Spleen (tissue), 11 donors: ENCODE measurements around the gene ARF1. TPM values are rescaled to one million over a fixed set of nuclear protein-coding genes. Genes with fewer than 3 reads are reported as not detected.
A peak's percentile ranks its signal among the peaks of the same experiment; 100 is the strongest.

Source experiments
- DNase-seq: peaks from one replicate; pipeline ENCODE4 v3.0.0-alpha.2; 2020
- H3K27ac ChIP-seq, 8 donors: fragments of 200-600 bp; sonication (generic) in 7 of 8; 1 replicate in 4 of 8; 2 replicates in 4 of 8; pipeline versions ENCODE4 v1.5.0 to v1.8.0; 2016 to 2021; ENCODE audit warnings: inconsistent platforms in 4 of 8, mild to moderate bottlenecking in 4 of 8, moderate library complexity in 1 of 8
- H3K27me3 ChIP-seq, 7 donors: fragments of 200-600 bp; sonication (generic) in 6 of 7; replicated peaks in 1 of 7; 1 replicate in 4 of 7; 2 replicates in 3 of 7; pipeline versions ENCODE4 v1.5.0 to v1.8.0; 2016 to 2021; ENCODE audit warnings: inconsistent platforms in 3 of 7, mild to moderate bottlenecking in 1 of 7
- H3K36me3 ChIP-seq, 6 donors: fragments of 200-600 bp; sonication (generic) in 5 of 6; 1 replicate in 4 of 6; 2 replicates in 2 of 6; pipeline versions ENCODE4 v1.5.0 to v1.8.0; 2016 to 2021; ENCODE audit warnings: inconsistent platforms in 2 of 6
- H3K4me1 ChIP-seq, 6 donors: fragments of 200-600 bp; sonication (generic) in 5 of 6; 1 replicate in 3 of 6; 2 replicates in 3 of 6; pipeline versions ENCODE4 v1.5.0 to v1.8.0; 2016 to 2021; ENCODE audit warnings: inconsistent platforms in 3 of 6
- H3K4me3 ChIP-seq, 8 donors: fragments of 200-600 bp; sonication (generic) in 7 of 8; 1 replicate in 4 of 8; 2 replicates in 4 of 8; pipeline versions ENCODE4 v1.5.0 to v1.8.0; 2016 to 2021; ENCODE audit warnings: inconsistent platforms in 4 of 8, mild to moderate bottlenecking in 4 of 8, moderate library complexity in 2 of 8
- H3K9me3 ChIP-seq, 8 donors: fragments of 200-600 bp; sonication (generic) in 7 of 8; 1 replicate in 4 of 8; 2 replicates in 4 of 8; pipeline versions ENCODE4 v1.5.0 to v1.8.0; 2016 to 2021; ENCODE audit warnings: inconsistent platforms in 4 of 8
- POLR2A ChIP-seq, 3 donors: fragments of 450-650 bp; IDR thresholded peaks; one replicate each; pipeline ENCODE4 v1.5.1; 2017; ENCODE audit warnings: antibody characterized with exemption in 3 of 3, mild to moderate bottlenecking in 1 of 3
- POLR2AphosphoS5 ChIP-seq, 3 donors: sonication (generic); formaldehyde crosslinking; IDR thresholded peaks; one replicate each; pipeline ENCODE4 v1.5.1; 2017; ENCODE audit warnings: antibody characterized with exemption in 3 of 3
- WGBS, 5 donors: extraction: QIAGEN DNeasy Blood & Tissue Kit in 3 of 5; methylation state at CpG; one replicate each; pipeline versions ENCODE4 v1.1.5 to v1.1.7; 2013 to 2018; 5-methylcytosine and 5-hydroxymethylcytosine counted together
- intact Hi-C: fragments of 100-400 bp; cut with DNase I; formaldehyde crosslinking; loops from one replicate; pipeline ENCODE4 v1.15.0; 2023; ENCODE audit warnings: low total_unique reads
- polyA plus RNA-seq, 3 donors: library from polyadenylated mRNA; stranded (reverse); fragments of 200-250 nt; gene quantifications; one replicate each; pipeline ENCODE4 v1.2.1, GENCODE V29; 2013
- total RNA-seq, 7 donors: library from RNA; depleted of rRNA in 3 of 7; stranded (reverse); fragments of >200 nt in 3 of 7; fragmentation: NEBNext Ultra II Directional in 4 of 7; extraction: Animal tissue kit (Norgen Biotek cat#: 25700) in 4 of 7; gene quantifications; one replicate each; pipeline versions ENCODE4 v1.1.0 to v1.2.1, GENCODE V29; 2016 to 2021
- TF ChIP-seq, protein P1 (sequence below), 11 experiments: fragments of 200-600 bp in 7 of 11; fragments of 450-650 bp in 4 of 11; sonication (generic) in 4 of 11; IDR thresholded peaks in 8 of 11; conservative IDR thresholded peaks in 3 of 11; 1 replicate in 7 of 11; 2 replicates in 4 of 11; pipeline versions ENCODE4 v1.4.0 to v1.8.0; 2016 to 2021; ENCODE audit warnings: antibody characterized with exemption in 11 of 11, inconsistent platforms in 4 of 11, mild to moderate bottlenecking in 1 of 11
- donor health status: healthy with polysubstance abuse.
- donor health status: DM: no; HTN: no; CAD: no; lungs with moderate emphysema.
- donor health status: DM: no; HTN: no; CAD: no.
- donor health status: Bipolar disorder and iron deficiency.
- donor health status: healthy.
- donor health status: DM: no; HTN: no; CAD: no.
- donor health status: DM: yes; HTN: yes; CAD: no.

ARF1 gene
- total and polyA plus RNA-seq, 10 donors: 150 to 387 (median 324) TPM

GRCh38 chr1:228063251-228064191 is 19.0 kb upstream of the ARF1 start:
- H3K27ac ChIP-seq: no peak overlapping the region
- TF ChIP-seq, protein P1, sequence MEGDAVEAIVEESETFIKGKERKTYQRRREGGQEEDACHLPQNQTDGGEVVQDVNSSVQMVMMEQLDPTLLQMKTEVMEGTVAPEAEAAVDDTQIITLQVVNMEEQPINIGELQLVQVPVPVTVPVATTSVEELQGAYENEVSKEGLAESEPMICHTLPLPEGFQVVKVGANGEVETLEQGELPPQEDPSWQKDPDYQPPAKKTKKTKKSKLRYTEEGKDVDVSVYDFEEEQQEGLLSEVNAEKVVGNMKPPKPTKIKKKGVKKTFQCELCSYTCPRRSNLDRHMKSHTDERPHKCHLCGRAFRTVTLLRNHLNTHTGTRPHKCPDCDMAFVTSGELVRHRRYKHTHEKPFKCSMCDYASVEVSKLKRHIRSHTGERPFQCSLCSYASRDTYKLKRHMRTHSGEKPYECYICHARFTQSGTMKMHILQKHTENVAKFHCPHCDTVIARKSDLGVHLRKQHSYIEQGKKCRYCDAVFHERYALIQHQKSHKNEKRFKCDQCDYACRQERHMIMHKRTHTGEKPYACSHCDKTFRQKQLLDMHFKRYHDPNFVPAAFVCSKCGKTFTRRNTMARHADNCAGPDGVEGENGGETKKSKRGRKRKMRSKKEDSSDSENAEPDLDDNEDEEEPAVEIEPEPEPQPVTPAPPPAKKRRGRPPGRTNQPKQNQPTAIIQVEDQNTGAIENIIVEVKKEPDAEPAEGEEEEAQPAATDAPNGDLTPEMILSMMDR (IDR thresholded peaks at IDR 0.05 in 8 of 11, conservative IDR thresholded peaks at IDR 0.05 in 3 of 11): no peak
- TF ChIP-seq POLR2A (IDR thresholded peaks at IDR 0.05) (no peak), POLR2AphosphoS5 (IDR thresholded peaks at IDR 0.05) (no peak)
- intact Hi-C loops: no loop called here
- peak; percentile 67 for DNase-seq
- no peaks in the 10 kb centered on the region for H3K36me3 ChIP-seq
- no peak overlapping the region for H3K4me3 ChIP-seq
- H3K9me3 ChIP-seq: no peaks in the 10 kb centered on the region
- 82 to 87% (median 85%) methylated on average over 8 to 15 of the region's 15 CpGs for WGBS, 5 donors
- H3K27me3 ChIP-seq: peaks cover 26 to 100% (median 87%) of the 10 kb centered on the region in 7 donors
- peaks cover 0 to 25% (median 19%) of the 10 kb centered on the region in 6 donors for H3K4me1 ChIP-seq

- Histone ChIP-seq H3K27me3 (peaks cover 20 to 100% (median 79%) of the 10 kb centered on the region in 7 donors), H3K9me3 (no peaks in the 10 kb centered on the region), H3K4me3 (no peak overlapping the region), H3K36me3 (no peaks in the 10 kb centered on the region), H3K4me1 (peaks cover 0 to 18% (median 15%) of the 10 kb centered on the region in 6 donors), H3K27ac (no peak overlapping the region)
- TF ChIP-seq, protein P1 (IDR thresholded peaks at IDR 0.05 in 8 of 11, conservative IDR thresholded peaks at IDR 0.05 in 3 of 11): no peak
- TF ChIP-seq POLR2A (IDR thresholded peaks at IDR 0.05) (no peak), POLR2AphosphoS5 (IDR thresholded peaks at IDR 0.05) (no peak)
- WGBS, 5 donors: 46 to 65% (median 58%) methylated on average over 7 to 8 of the region's 8 CpGs
- peak; percentile 57 for DNase-seq
- intact Hi-C loops: no loop called here
These were observed 18.2 kb upstream of the ARF1 start for GRCh38 chr1:228064296-228064695.

DNA sequence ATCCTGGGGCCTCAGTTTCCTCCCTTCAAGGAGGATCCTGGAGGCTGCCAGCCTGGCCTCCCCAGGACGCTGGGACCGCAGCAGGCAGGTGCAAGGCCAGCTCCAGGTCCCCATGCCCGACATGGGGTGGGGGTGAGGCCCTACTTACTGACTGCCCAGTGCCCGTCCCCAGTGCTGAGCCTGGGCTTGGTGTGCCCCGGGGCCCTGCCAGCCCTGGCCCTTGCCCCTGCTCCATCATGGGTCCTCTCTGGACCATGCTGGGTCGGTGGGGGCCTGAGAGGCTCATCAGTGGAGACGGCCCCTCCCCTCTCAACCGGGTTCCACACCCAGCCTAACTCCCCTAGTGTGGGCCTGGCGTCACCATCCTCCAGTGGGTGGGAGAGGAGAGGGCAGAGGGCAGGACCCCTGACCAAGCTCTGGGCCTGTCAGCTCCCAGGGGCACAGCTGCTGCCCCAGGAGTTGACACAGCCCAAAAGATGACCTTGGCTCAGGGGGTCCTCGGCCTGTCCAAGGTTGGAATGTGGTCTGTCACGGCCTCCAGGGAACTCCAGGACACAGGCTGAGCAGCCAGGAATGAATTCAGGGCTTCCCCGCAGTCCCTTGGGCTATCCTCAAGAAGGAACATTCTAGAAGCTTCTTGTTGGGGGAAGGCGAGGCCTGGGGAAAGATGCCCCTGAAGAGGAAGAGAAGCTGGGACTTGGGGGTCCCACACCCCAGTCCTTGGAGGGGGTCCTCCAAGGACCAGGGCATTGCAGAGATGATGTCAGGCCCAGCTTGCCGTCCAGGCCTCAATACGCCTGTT is 17.6 kb upstream of the ARF1 start:
- TF ChIP-seq POLR2AphosphoS5 (IDR thresholded peaks at IDR 0.05): no peak
- TF ChIP-seq, protein P1 (IDR thresholded peaks at IDR 0.05 in 8 of 11, conservative IDR thresholded peaks at IDR 0.05 in 3 of 11): no peak
- no peak for TF ChIP-seq POLR2A (IDR thresholded peaks at IDR 0.05)
- intact Hi-C loops: no loop called here
- Histone ChIP-seq H3K4me3 (no peak overlapping the region), H3K9me3 (no peaks in the 10 kb centered on the region), H3K36me3 (no peaks in the 10 kb centered on the region), H3K4me1 (peaks cover 0 to 12% (median 9%) of the 10 kb centered on the region in 6 donors), H3K27me3 (peaks cover 15 to 97% (median 72%) of the 10 kb centered on the region in 7 donors), H3K27ac (no peak overlapping the region)
- DNase-seq: peak; percentile 59
- 70 to 79% (median 72%) methylated on average over 8 to 15 of the region's 15 CpGs for WGBS, 5 donors
